K562 (cell line): ENCODE results near the gene GCHFR. TPM values are rescaled to one million over a fixed set of nuclear protein-coding genes. Genes with fewer than 3 reads are reported as not detected.
A peak's percentile ranks its signal among the peaks of the same experiment; 100 is the strongest.

Experiments used
- ARID2 ChIP-seq: fragments of 450-650 bp; IDR thresholded peaks from 2 replicates; pipeline ENCODE4 v1.6.1; 2017; ENCODE audit warnings: antibody characterized with exemption, mild to moderate bottlenecking
- CEBPB ChIP-seq: fragments of 450-650 bp; IDR thresholded peaks from 2 replicates; pipeline ENCODE4 v1.6.1; 2016; ENCODE audit warnings: missing genetic modification characterization, missing compliant biosample characterization
- CTCF ChIP-seq, 3 experiments: IDR thresholded peaks in 2 of 3; conservative IDR thresholded peaks in 1 of 3; 2 replicates each; pipeline ENCODE4 v1.5.1; 2011 to 2012; ENCODE audit warnings: low read length in 3 of 3, mild to moderate bottlenecking in 3 of 3, control low read depth in 2 of 3, improper control_type of control experiment in 1 of 3, inconsistent platforms in 1 of 3, low read depth in 1 of 3, mixed read lengths in 1 of 3, moderate library complexity in 1 of 3; ENCODE audit not compliant: insufficient read depth in 2 of 3
- ESRRB ChIP-seq: fragments of 250-450 bp; sonication (Bioruptor Pico); IDR thresholded peaks from 2 replicates; pipeline ENCODE4 v1.5.0; 2020; ENCODE audit warnings: mild to moderate bottlenecking, moderate library complexity, borderline replicate concordance
- GABPB2 ChIP-seq: fragments of 250-450 bp; sonication (Bioruptor Pico); conservative IDR thresholded peaks from 2 replicates; pipeline ENCODE4 v1.5.1; 2021; ENCODE audit warnings: mild to moderate bottlenecking
- GTF2B ChIP-seq: IDR thresholded peaks from 2 replicates; pipeline ENCODE4 v1.6.1; 2011; ENCODE audit not compliant: insufficient read length; ENCODE audit errors: extremely low read depth
- IFI16 ChIP-seq: fragments of 250-450 bp; sonication (Bioruptor Pico); IDR thresholded peaks from 2 replicates; pipeline ENCODE4 v2.1.2; 2022; ENCODE audit warnings: mild to moderate bottlenecking, inconsistent platforms
- NEUROD1 ChIP-seq: fragments of 150-350 bp; IDR thresholded peaks from 2 replicates; pipeline ENCODE4 v1.6.1; 2014; ENCODE audit warnings: borderline replicate concordance, low read length, low read depth; ENCODE audit not compliant: partially characterized antibody
- RAD51 ChIP-seq: fragments of 450-650 bp; IDR thresholded peaks from 2 replicates; pipeline ENCODE4 v1.7.1; 2016; ENCODE audit warnings: low read depth, mild to moderate bottlenecking, borderline replicate concordance
- RBM17 ChIP-seq: fragments of 200-400 bp; formaldehyde crosslinking; IDR thresholded peaks from 2 replicates; pipeline ENCODE4 v1.6.1; 2017; ENCODE audit warnings: low read depth, mild to moderate bottlenecking, low read length, borderline replicate concordance
- SFPQ ChIP-seq: fragments of 200-400 bp; formaldehyde crosslinking; IDR thresholded peaks from 2 replicates; pipeline ENCODE4 v1.6.1; 2017; ENCODE audit warnings: mild to moderate bottlenecking, low read depth, low read length, moderate library complexity
- SNIP1 ChIP-seq: fragments of 450-650 bp; IDR thresholded peaks from 2 replicates; pipeline ENCODE4 v1.7.1; 2017; ENCODE audit warnings: low read depth, mild to moderate bottlenecking
- SRF ChIP-seq, 2 experiments: fragments of 250-450, 450-650 bp in 1 of 2; sonication (Bioruptor Pico) in 1 of 2; sonication (generic) in 1 of 2; formaldehyde crosslinking; IDR thresholded peaks; 2 replicates each; pipeline versions ENCODE4 v1.5.0 to v1.5.1; 2020 to 2022; ENCODE audit warnings: mild to moderate bottlenecking in 1 of 2, missing genetic modification reagents in 1 of 2
- TCF3 ChIP-seq: sonication (generic); formaldehyde crosslinking; IDR thresholded peaks from 2 replicates; pipeline ENCODE4 v1.4.0; 2020; ENCODE audit warnings: mild to moderate bottlenecking, missing genetic modification reagents
- TCFL5 ChIP-seq: fragments of 250-450 bp; sonication (Bioruptor Pico); conservative IDR thresholded peaks from 2 replicates; pipeline ENCODE4 v1.6.1; 2021; ENCODE audit warnings: mild to moderate bottlenecking, moderate library complexity, matching md5 sums
- TFE3 ChIP-seq: fragments of 450-650 bp; formaldehyde crosslinking; IDR thresholded peaks from 2 replicates; pipeline ENCODE4 v1.4.0; 2020; ENCODE audit warnings: mild to moderate bottlenecking, mixed read lengths
- ZBTB26 ChIP-seq: fragments of 450-650 bp; formaldehyde crosslinking; IDR thresholded peaks from 2 replicates; pipeline ENCODE4 v1.4.0; 2022; ENCODE audit warnings: missing genetic modification characterization
- ZNF143 ChIP-seq: sonication (generic); formaldehyde crosslinking; IDR thresholded peaks from 2 replicates; pipeline ENCODE4 v1.9.0; 2022; ENCODE audit warnings: mild to moderate bottlenecking, missing genetic modification reagents
- polyA plus RNA-seq, 8 experiments: library from polyadenylated mRNA; depleted of rRNA in 4 of 8; stranded (reverse) in 5 of 8; unstranded in 3 of 8; fragments of >200 nt; fragmentation: Nextera tagmentation in 2 of 8; fragmentation: Illumina TruSeq in 1 of 8; extraction: Ambion mirVana in 2 of 8; extraction: Trizol in 1 of 8; gene quantifications; 2 replicates each; pipeline versions ENCODE4 v1.2.1 to v1.2.3, GENCODE V29; 2011 to 2014; ENCODE audit warnings: inconsistent platforms in 1 of 8, missing spikeins in 1 of 8
- total RNA-seq, 7 experiments: library from RNA; depleted of rRNA in 6 of 7; stranded (reverse); fragments of >200 nt in 6 of 7; fragmentation: Illumina TruSeq in 2 of 7; extraction: Trizol in 2 of 7; gene quantifications; 2 replicates each; pipeline versions ENCODE4 v1.2.1 to v1.2.3, GENCODE V29; 2011 to 2021; ENCODE audit warnings: low replicate concordance in 1 of 7

The GCHFR gene
- total and polyA plus RNA-seq, 9 of the 15 experiments (the other 6 are each of a cell fraction or from before 2014, with no cell fraction given), result 8.7 to 83.5 (median 20.8) TPM

GRCh38 chr15:40763801-40764628 lies at the start of gene GCHFR (continued):
- peak; percentile 56 to 61 (median 58); a peak in 5 of 6 replicates for TF ChIP-seq CTCF (IDR thresholded peaks at IDR 0.05 in 2 of 3, conservative IDR thresholded peaks at IDR 0.05 in 1 of 3; ENCODE audit: insufficient read depth in 2 of 3, low read depth in 1 of 3, low read length in 3 of 3)
- TF ChIP-seq NEUROD1, result no peak
- TF ChIP-seq TCFL5 (CRISPR knock-in tag), result no peak
- no peak for TF ChIP-seq RAD51
- TF ChIP-seq GABPB2 (CRISPR knock-in tag), result no peak
- no peak for TF ChIP-seq TFE3 (CRISPR knock-in tag)
- no peak for TF ChIP-seq SFPQ
- no peak for TF ChIP-seq SNIP1
- TF ChIP-seq ZBTB26, result no peak
- no peak for TF ChIP-seq CEBPB (tag)
- TF ChIP-seq GTF2B, result no peak
- TF ChIP-seq RBM17, result no peak
- TF ChIP-seq IFI16 (CRISPR knock-in tag), result no peak
- no peak for TF ChIP-seq SRF (CRISPR knock-in tag; IDR thresholded peaks at IDR 0.05)
- TF ChIP-seq ESRRB (CRISPR knock-in tag), result no peak
- no peak; the same call in 1 of the 2 replicates for TF ChIP-seq TCF3 (CRISPR knock-in tag)
- TF ChIP-seq ARID2, result no peak
- no peak for TF ChIP-seq ZNF143 (CRISPR knock-in tag)
